ENCODE measurements around the gene RASA3. TPM values are rescaled to one million over a fixed set of nuclear protein-coding genes. Genes with fewer than 3 reads are reported as not detected.

Gene RASA3
- total and polyA plus RNA-seq, 10 of the 15 experiments (the other 5 are each of a cell fraction or from before 2014, with no cell fraction given) = 0.79 to 33.9 (median 17.6) TPM

GRCh38 chr13:114082849-114083645 lies 49.4 kb downstream of the RASA3 start:
- no peaks in the 10 kb centered on the region for H3K27me3 ChIP-seq (replicated peaks in 1 of 2; ENCODE audit: control insufficient read depth in 2 of 2, insufficient read depth in 2 of 2, low read length in 1 of 2)
- POLR2A ChIA-PET = no interaction called here
- no peak overlapping the region for H2AFZ ChIP-seq (ENCODE audit: control insufficient read depth, low read depth, low read length)
- H3K4me3 ChIP-seq = no peak overlapping the region
- H3K4me2 ChIP-seq (ENCODE audit: control insufficient read depth, insufficient read depth) = no peak overlapping the region
- no peak for DNase-seq (ENCODE audit: low read depth, low spot score)
- no peak for FAIRE-seq
- SMC1A ChIA-PET (ENCODE audit: uncharacterized antibody, unreplicated experiment) = no interaction called here
- intact Hi-C loops (cut with micrococcal nuclease; ENCODE audit: unreplicated experiment) (no loop called here), in situ Hi-C loops (cut with MboI) (no loop called here)
- no peak for ATAC-seq
- peaks cover 0 to 2% of the 10 kb centered on the region in 2 experiments; a peak in 1 of 4 replicates for H3K36me3 ChIP-seq (ENCODE audit: control insufficient read depth in 2 of 2, insufficient read depth in 2 of 2, low read length in 1 of 2)
- CTCF ChIA-PET = no interaction called here
- TSS peak; percentile 46 for BruUV-seq (replicated peaks)
- H4K20me1 ChIP-seq (ENCODE audit: control insufficient read depth, insufficient read depth) = no peaks in the 10 kb centered on the region
- RAD21 ChIA-PET (ENCODE audit: unreplicated experiment) = no interaction called here
- no peaks in the 10 kb centered on the region for H3K79me2 ChIP-seq (ENCODE audit: control insufficient read depth, insufficient read depth, low read length)
- H3K9ac ChIP-seq (ENCODE audit: control insufficient read depth, insufficient read depth, low read length) = no peak overlapping the region
- H3K27ac ChIP-seq (ENCODE audit: control insufficient read depth, insufficient read depth) = no peak overlapping the region
- H3K4me1 ChIP-seq (ENCODE audit: control insufficient read depth, insufficient read depth, low read length) = no peaks in the 10 kb centered on the region
- no peaks in the 10 kb centered on the region; the same call in 2 of the 3 replicates for H3K9me3 ChIP-seq (replicated peaks; ENCODE audit: control insufficient read depth, insufficient read depth, low read length)
- WGBS (ENCODE audit: insufficient coverage, insufficient replicate concordance, low lambda C conversion rate, missing lambda C conversion rate) = 81% methylated on average over 17 of the region's 23 CpGs
- no peak for TF ChIP-seq ELK1 (IDR thresholded peaks at IDR 0.05; ENCODE audit: low read depth, low read length)
- TF ChIP-seq SP1 (IDR thresholded peaks at IDR 0.05; ENCODE audit: low read depth, low read length) = no peak
- TF ChIP-seq GABPA (IDR thresholded peaks at IDR 0.05; ENCODE audit: low read depth) = no peak
- TF ChIP-seq, protein P1, sequence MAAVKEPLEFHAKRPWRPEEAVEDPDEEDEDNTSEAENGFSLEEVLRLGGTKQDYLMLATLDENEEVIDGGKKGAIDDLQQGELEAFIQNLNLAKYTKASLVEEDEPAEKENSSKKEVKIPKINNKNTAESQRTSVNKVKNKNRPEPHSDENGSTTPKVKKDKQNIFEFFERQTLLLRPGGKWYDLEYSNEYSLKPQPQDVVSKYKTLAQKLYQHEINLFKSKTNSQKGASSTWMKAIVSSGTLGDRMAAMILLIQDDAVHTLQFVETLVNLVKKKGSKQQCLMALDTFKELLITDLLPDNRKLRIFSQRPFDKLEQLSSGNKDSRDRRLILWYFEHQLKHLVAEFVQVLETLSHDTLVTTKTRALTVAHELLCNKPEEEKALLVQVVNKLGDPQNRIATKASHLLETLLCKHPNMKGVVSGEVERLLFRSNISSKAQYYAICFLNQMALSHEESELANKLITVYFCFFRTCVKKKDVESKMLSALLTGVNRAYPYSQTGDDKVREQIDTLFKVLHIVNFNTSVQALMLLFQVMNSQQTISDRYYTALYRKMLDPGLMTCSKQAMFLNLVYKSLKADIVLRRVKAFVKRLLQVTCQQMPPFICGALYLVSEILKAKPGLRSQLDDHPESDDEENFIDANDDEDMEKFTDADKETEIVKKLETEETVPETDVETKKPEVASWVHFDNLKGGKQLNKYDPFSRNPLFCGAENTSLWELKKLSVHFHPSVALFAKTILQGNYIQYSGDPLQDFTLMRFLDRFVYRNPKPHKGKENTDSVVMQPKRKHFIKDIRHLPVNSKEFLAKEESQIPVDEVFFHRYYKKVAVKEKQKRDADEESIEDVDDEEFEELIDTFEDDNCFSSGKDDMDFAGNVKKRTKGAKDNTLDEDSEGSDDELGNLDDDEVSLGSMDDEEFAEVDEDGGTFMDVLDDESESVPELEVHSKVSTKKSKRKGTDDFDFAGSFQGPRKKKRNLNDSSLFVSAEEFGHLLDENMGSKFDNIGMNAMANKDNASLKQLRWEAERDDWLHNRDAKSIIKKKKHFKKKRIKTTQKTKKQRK (IDR thresholded peaks at IDR 0.05; ENCODE audit: low read depth, low read length) = no peak
- TF ChIP-seq NBN (IDR thresholded peaks at IDR 0.05) = no peak
- no peak for TF ChIP-seq TARDBP (IDR thresholded peaks at IDR 0.05; ENCODE audit: borderline replicate concordance)
- TF ChIP-seq, protein P2, sequence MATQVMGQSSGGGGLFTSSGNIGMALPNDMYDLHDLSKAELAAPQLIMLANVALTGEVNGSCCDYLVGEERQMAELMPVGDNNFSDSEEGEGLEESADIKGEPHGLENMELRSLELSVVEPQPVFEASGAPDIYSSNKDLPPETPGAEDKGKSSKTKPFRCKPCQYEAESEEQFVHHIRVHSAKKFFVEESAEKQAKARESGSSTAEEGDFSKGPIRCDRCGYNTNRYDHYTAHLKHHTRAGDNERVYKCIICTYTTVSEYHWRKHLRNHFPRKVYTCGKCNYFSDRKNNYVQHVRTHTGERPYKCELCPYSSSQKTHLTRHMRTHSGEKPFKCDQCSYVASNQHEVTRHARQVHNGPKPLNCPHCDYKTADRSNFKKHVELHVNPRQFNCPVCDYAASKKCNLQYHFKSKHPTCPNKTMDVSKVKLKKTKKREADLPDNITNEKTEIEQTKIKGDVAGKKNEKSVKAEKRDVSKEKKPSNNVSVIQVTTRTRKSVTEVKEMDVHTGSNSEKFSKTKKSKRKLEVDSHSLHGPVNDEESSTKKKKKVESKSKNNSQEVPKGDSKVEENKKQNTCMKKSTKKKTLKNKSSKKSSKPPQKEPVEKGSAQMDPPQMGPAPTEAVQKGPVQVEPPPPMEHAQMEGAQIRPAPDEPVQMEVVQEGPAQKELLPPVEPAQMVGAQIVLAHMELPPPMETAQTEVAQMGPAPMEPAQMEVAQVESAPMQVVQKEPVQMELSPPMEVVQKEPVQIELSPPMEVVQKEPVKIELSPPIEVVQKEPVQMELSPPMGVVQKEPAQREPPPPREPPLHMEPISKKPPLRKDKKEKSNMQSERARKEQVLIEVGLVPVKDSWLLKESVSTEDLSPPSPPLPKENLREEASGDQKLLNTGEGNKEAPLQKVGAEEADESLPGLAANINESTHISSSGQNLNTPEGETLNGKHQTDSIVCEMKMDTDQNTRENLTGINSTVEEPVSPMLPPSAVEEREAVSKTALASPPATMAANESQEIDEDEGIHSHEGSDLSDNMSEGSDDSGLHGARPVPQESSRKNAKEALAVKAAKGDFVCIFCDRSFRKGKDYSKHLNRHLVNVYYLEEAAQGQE (IDR thresholded peaks at IDR 0.05; ENCODE audit: low read depth, low read length) = no peak
- TF ChIP-seq CEBPB (IDR thresholded peaks at IDR 0.05; ENCODE audit: borderline replicate concordance in 1 of 2, low read depth in 2 of 2, low read length in 2 of 2) = no peak
- no peak for TF ChIP-seq ZBTB11 (CRISPR knock-in tag; IDR thresholded peaks at IDR 0.05)
- TF ChIP-seq KLF5 (IDR thresholded peaks at IDR 0.05; ENCODE audit: partially characterized antibody) = no peak
- TF ChIP-seq NR2C1 (IDR thresholded peaks at IDR 0.05) = no peak

Measured in GM12878 (cell line).